Iris pigment epithelial cell (primary cell): ENCODE results near the gene ACTN4.
A peak's percentile ranks its signal among the peaks of the same experiment; 100 is the strongest.

Source experiments
- DNase-seq: peaks from one replicate; pipeline ENCODE4 v3.0.0-alpha.2; 2011; ENCODE audit warnings: low read depth

The ACTN4 gene

GRCh38 chr19:38725469-38726283 lies 78.2 kb downstream of the ACTN4 start:
- no peak for DNase-seq

GRCh38 chr19:38726284-38726673 lies 78.8 kb downstream of the ACTN4 start:
- DNase-seq, result no peak

- no peak for DNase-seq
Measured at GRCh38 chr19:38726761-38727301, 79.4 kb downstream of the ACTN4 start.

- DNase-seq, result no peak
Measured at GRCh38 chr19:38727306-38727867, 79.9 kb downstream of the ACTN4 start.

GRCh38 chr19:38727868-38728660 lies 80.6 kb downstream of the ACTN4 start:
- peak; percentile 73 for DNase-seq

GRCh38 chr19:38728752-38729541 lies 81.5 kb downstream of the ACTN4 start:
- DNase-seq, result no peak

GRCh38 chr19:38729653-38730469 lies 82.4 kb downstream of the ACTN4 start:
- DNase-seq, result peak; percentile 47

- DNase-seq, result no peak
Measured at GRCh38 chr19:38730470-38730730, 83.0 kb downstream of the ACTN4 start.

- DNase-seq, result no peak
Measured at GRCh38 chr19:38730731-38731589, 83.5 kb downstream of the ACTN4 start.

GRCh38 chr19:38731654-38732301 lies 84.3 kb downstream of the ACTN4 start:
- DNase-seq, result no peak

GRCh38 chr19:38733241-38733492 lies 85.7 kb downstream of the ACTN4 start:
- DNase-seq, result no peak

GRCh38 chr19:38733493-38734175 lies 86.2 kb downstream of the ACTN4 start:
- DNase-seq, result no peak

- DNase-seq, result no peak
Measured at GRCh38 chr19:38734176-38734425, 86.7 kb downstream of the ACTN4 start.

GRCh38 chr19:38734426-38735256 lies 87.2 kb downstream of the ACTN4 start:
- no peak for DNase-seq

GRCh38 chr19:38735257-38735686 lies 87.8 kb downstream of the ACTN4 start:
- no peak for DNase-seq

GRCh38 chr19:38736036-38736412 lies 88.6 kb downstream of the ACTN4 start:
- no peak for DNase-seq

GRCh38 chr19:38736413-38737280 lies 89.2 kb downstream of the ACTN4 start:
- DNase-seq, result no peak
